Activated CD4-positive, alpha-beta T cell treated with anti-CD3 and anti-CD28 coated beads for 1 hour (primary cell): ENCODE results near the gene FGF18.
"Not testable (repeated sequence)": the region's sequence is repeated elsewhere in the genome, so short reads cannot be mapped to it uniquely, and the experiment has no call there.

ENCODE experiments used
- DNase-seq: peaks from one replicate; pipeline ENCODE4 v3.0.0-alpha.2; 2020

The FGF18 gene, protein sequence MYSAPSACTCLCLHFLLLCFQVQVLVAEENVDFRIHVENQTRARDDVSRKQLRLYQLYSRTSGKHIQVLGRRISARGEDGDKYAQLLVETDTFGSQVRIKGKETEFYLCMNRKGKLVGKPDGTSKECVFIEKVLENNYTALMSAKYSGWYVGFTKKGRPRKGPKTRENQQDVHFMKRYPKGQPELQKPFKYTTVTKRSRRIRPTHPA

GRCh38 chr5:171418982-171419687 lies at the start of gene FGF18:
TSS of gene FGF18 (plus strand) at chr5:171419647. CDS start at chr5:171420200, 553 bp downstream.
- no peak for DNase-seq

GRCh38 chr5:171369898-171370297 lies 49.5 kb upstream of the FGF18 start:
- no peak for DNase-seq

GRCh38 chr5:171370881-171371280 lies 48.6 kb upstream of the FGF18 start:
- not testable (repeated sequence) for DNase-seq

DNA sequence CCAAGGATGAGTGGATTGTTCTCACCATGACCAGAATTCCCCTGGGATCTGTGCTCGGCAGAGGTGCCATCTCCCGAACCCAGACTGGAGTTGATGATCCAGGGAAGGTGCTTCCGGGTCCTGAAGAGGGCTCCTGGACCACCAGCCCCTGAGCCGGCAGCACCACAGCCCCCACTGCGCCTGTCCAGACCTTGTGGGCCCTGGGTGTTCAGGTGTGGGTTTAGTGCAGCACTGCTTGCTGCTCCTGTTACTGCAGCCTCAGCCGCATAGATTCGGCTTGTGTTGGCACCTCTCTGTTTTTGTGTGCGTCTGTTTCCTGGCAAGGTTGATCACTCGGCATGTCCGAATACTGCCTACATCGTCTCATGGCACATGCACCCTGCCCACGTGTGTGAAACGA lies 48.1 kb upstream of the FGF18 start:
- DNase-seq: no peak

- no peak for DNase-seq
Measured at GRCh38 chr5:171379961-171380360, 39.5 kb upstream of the FGF18 start.

DNA sequence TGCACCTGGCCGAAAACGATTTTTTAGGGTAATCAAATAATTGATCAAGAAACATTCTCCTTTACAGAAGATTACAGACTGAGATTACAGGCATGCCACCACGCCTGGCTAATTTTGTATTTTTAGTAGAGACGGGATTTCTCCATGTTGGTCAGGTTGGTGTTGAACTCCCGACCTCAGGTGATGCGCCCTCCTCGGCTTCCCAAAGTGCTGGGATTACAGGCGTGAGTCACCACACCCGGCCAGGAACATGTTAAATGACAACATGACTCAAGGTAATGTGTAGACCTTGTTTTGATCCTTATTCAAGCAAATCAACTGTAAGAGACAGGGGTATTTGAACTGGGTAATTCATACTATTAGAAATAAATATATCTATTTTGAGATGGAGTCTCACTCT lies 35.0 kb upstream of the FGF18 start:
- not testable (repeated sequence) for DNase-seq

- DNase-seq: not testable (repeated sequence)
Measured at GRCh38 chr5:171384999-171385398, 34.4 kb upstream of the FGF18 start.

- DNase-seq: no peak
Measured at GRCh38 chr5:171386006-171386671, 33.3 kb upstream of the FGF18 start.

GRCh38 chr5:171386861-171387344 lies 32.5 kb upstream of the FGF18 start:
- DNase-seq: no peak

DNA sequence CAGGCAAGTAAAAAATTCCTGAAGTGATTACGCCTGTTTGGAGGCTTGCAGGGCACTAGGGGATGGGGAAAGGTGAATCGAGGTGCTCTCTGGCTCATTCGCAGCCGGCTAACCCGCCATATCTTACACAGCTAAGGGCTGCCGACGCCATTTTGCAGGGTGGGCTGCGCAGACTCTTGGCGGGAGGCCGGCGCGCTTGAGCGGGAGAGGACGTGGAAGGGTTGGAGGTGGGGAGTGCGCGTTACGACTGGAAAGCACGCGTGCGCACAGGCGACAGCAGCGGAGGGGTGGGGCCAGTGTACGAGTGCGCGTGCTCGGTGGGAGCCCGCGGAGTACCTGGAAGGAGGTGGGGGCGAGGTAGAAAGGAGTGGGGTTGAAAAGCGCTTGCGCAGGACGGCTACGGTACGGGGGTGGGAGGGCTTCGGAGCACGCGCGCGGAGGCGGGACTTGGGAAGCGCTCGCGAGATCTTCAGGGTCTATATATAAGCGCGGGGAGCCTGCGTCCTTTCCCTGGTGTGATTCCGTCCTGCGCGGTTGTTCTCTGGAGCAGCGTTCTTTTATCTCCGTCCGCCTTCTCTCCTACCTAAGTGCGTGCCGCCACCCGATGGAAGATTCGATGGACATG lies 32.0 kb upstream of the FGF18 start, which contains the start of gene NPM1:
TSS of gene NPM1 (plus strand) at position 505 of the 625 bp plus-strand sequence. CDS start at position 605, 100 bp downstream.
- peak; percentile 98 for DNase-seq

GRCh38 chr5:171387970-171388815 lies 31.3 kb upstream of the FGF18 start:
- DNase-seq: peak; percentile 70

DNA sequence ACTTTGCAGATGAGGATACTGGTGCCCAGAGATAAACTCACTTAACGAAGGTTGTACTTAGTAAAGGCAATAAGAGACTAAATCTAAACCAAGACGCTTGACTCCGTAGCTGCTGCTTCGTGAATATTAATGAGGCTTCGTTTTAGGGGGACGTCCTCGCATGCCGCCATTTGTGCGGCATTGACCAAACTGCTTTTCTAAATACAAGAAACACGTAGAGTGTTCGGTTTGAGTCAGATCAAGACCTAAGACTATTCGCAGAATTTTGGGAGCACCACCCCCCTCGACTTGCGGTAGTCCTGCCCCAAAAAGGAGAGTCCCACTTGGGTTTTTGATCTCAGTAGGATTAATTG lies 30.7 kb upstream of the FGF18 start:
- DNase-seq: no peak

DNA sequence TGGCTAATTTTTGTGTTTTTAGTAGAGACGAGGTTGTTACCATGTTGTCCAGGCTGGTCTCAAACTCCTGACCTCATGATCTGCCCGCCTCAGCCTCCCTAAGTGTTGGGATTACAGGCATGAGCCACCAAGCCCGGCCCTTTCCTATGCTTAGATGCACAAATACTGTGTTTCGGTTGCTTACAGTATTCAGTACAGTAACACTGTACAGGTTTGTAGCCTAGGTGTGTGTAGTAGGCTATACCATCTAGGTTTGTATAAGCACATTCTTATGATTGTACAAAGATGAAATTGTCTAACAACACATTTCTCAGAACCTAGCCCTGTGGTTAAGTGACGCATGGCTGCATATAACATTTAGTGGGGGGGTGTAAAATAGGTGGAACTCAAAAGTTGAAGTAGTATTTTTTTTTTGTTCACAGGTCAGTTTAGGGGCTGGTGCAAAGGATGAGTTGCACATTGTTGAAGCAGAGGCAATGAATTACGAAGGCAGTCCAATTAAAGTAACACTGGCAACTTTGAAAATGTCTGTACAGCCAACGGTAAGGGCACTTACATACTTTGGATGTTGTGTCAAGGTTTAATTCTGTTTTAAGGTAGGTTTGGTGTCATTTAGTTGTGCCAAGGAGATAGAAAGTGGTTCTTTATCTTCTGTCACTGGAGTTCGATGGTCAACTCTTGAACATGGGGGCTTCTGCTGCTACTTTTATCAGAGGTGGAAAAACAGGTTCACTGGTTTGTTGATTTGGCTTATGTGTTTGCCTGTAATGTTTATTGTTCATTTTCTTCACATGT lies 28.4 kb upstream of the FGF18 start:
- no peak for DNase-seq

DNA sequence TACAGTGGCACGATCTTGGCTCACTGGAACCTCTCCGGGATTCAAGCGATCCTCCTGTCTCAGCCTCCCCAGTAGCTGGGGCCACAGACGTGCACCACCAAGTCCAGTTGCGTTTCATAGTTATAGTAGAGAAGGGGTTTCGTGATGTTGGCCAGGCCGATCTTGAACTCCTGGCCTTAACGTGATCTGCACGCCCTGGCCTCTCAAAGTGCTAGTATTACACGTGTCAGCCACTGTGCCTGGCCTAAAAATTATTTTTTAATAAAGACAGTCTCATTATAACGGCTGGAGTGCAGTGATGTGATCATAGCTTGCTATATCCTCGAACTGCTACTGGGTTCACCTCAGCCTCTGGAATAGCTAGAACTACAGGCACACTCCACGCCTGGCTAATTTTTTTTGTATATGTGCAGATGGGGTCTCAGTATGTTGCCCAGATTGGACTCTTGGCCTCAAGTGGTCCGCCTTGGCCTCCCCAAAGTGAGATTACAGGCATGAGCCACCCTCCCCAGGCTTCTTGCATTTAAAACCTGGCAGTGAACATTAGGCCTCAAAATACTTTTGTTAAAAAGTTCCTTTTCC lies 27.4 kb upstream of the FGF18 start:
- no peak for DNase-seq

DNA sequence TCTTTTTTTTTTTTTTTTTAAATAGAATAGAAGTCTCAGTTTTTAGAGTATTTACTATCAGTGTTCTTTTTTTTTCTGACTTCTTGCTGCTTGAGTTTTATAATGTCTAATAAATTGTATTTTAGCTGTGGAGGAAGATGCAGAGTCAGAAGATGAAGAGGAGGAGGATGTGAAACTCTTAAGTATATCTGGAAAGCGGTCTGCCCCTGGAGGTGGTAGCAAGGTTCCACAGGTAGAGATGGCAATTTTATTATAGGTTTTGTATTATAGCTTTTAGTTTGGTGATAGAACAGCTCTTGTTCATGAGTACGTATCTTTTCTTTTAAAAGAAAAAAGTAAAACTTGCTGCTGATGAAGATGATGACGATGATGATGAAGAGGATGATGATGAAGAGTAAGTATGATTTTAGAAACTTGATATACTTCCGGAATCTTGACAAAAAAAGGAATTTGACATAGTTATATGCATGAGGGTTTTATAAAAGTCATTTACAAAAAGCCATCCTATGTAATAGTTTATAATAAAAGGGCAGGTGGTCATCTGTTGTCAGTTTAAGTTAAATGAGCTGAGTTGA lies 26.8 kb upstream of the FGF18 start:
- no peak for DNase-seq

- no peak for DNase-seq
Measured at GRCh38 chr5:171395042-171395441, 24.4 kb upstream of the FGF18 start.

DNA sequence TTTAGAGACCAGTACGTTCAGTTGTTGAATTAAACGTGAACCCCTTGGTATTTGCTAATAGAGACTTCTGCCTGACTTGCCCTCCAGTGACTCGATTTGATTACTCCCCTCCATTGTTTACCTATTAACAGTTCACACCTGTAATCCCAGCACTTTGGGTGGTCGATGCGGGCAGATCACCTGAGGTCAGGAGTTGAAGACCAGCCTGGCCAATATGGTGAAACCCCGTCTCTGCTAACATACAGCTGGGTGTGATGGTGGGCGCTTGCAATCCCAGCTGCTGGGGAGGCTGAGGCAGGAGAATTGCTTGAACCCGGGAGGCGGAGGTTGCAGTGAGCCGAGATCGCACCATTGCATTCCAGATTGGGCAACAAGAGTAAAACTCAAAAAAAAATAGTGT lies 22.9 kb upstream of the FGF18 start:
- DNase-seq: not testable (repeated sequence)

- no peak for DNase-seq
Measured at GRCh38 chr5:171397190-171397589, 22.3 kb upstream of the FGF18 start.

GRCh38 chr5:171397599-171397998 lies 21.8 kb upstream of the FGF18 start:
- no peak for DNase-seq

GRCh38 chr5:171398660-171399059 lies 20.8 kb upstream of the FGF18 start:
- DNase-seq: not testable (repeated sequence)

DNA sequence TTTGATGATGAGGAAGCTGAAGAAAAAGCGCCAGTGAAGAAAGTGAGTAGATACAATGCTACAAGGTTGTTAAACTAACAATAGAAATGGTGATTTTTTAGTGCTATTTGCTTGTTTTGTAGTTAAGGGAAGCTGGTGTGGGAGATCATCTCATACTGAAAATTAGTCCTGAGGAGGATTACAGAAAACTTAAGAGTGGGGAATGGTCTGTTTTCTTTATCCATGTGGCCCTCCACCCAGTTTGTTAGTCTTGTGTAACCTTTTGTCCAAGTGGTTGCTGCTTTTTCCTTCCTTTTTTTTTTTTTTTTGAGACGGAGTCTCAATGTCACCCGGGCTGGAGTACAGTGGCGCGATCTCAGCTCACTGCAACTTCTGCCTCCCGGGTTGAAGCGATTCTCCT lies 19.3 kb upstream of the FGF18 start:
- DNase-seq: no peak
